NCI-H524 treated with DMSO at 0.1 percent for 48 hours (cell line): ENCODE measurements around the gene CMSS1.

Source experiments
- DNase-seq: peaks from one replicate; lab custom pipeline; 2025; lab: John Stamatoyannopoulos, UW

Gene CMSS1

GRCh38 chr3:100057716-100058575, 240.3 kb downstream of the CMSS1 start:
- DNase-seq = no peak

- no peak for DNase-seq
Measured at GRCh38 chr3:100059472-100059871, 241.8 kb downstream of the CMSS1 start.

- no peak for DNase-seq
Measured at GRCh38 chr3:100060685-100061484, 243.2 kb downstream of the CMSS1 start.

- no peak for DNase-seq
Measured at GRCh38 chr3:100062665-100063064, 245.0 kb downstream of the CMSS1 start.

- DNase-seq = no peak
Measured at GRCh38 chr3:100063929-100064461, 246.3 kb downstream of the CMSS1 start.

GRCh38 chr3:100067589-100067988, 249.9 kb downstream of the CMSS1 start:
- no peak for DNase-seq

- peak; percentile 50 for DNase-seq
Measured at GRCh38 chr3:100068826-100069225, 251.2 kb downstream of the CMSS1 start.

GRCh38 chr3:100069472-100069871, 251.8 kb downstream of the CMSS1 start:
- DNase-seq = no peak

GRCh38 chr3:100072326-100073048, 254.8 kb downstream of the CMSS1 start:
- DNase-seq = no peak

- no peak for DNase-seq
Measured at GRCh38 chr3:100073049-100073713, 255.5 kb downstream of the CMSS1 start.

GRCh38 chr3:100073714-100074307, 256.1 kb downstream of the CMSS1 start:
- no peak for DNase-seq

GRCh38 chr3:100075196-100075595, 257.5 kb downstream of the CMSS1 start:
- no peak for DNase-seq

GRCh38 chr3:100075851-100076730, 258.4 kb downstream of the CMSS1 start:
- DNase-seq = no peak

- DNase-seq = no peak
Measured at GRCh38 chr3:100076731-100077529, 259.3 kb downstream of the CMSS1 start.

- DNase-seq = no peak
Measured at GRCh38 chr3:100079328-100079727, 261.7 kb downstream of the CMSS1 start.

GRCh38 chr3:100080573-100080972, 262.9 kb downstream of the CMSS1 start:
- DNase-seq = no peak

- DNase-seq = no peak
Measured at GRCh38 chr3:100081311-100081710, 263.6 kb downstream of the CMSS1 start.

- no peak for DNase-seq
Measured at GRCh38 chr3:100081986-100082692, 264.5 kb downstream of the CMSS1 start.

- DNase-seq = no peak
Measured at GRCh38 chr3:100082714-100083113, 265.1 kb downstream of the CMSS1 start.
